Cardiac fibroblast (primary cell): ENCODE measurements around the gene GPX2.

ENCODE experiments used
- DNase-seq, 2 donors: peaks; one replicate each; pipeline versions ENCODE4 v3.0.0 to v3.0.0-alpha.2; 2010; ENCODE audit warnings: low read depth in 2 of 2
- H3K4me3 ChIP-seq, 2 donors: replicated peaks in 1 of 2; 1 replicate in 1 of 2; 2 replicates in 1 of 2; pipeline ENCODE4 v1.5.1; 2011; ENCODE audit warnings: low read depth in 2 of 2, low read length in 2 of 2, mild to moderate bottlenecking in 2 of 2, moderate library complexity in 1 of 2
- TF ChIP-seq, protein P1 (sequence below): IDR thresholded peaks from one replicate; pipeline ENCODE4 v1.5.1; 2011; ENCODE audit warnings: low read depth, mild to moderate bottlenecking, low read length, inconsistent platforms

Gene GPX2

DNA sequence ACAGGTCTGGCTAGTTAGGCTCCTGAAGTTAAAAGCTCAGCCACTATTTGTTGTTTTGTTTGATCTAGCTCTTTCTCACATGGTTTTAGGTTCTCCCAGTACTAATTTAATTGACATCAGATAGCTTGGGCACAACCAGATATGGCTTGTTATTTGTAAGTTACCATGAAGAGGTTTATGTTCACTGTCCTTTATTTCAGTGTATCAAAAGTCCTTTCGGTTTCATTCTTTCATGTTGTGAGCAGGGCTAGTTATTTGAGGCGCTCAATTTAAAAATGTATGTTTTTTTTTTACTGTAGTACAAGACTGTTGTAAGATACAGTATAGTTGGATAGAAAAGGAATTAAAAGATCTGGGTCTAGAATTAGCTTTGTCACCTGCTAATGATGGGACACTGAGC lies 7.0 kb downstream of the GPX2 start:
- TF ChIP-seq, protein P1, sequence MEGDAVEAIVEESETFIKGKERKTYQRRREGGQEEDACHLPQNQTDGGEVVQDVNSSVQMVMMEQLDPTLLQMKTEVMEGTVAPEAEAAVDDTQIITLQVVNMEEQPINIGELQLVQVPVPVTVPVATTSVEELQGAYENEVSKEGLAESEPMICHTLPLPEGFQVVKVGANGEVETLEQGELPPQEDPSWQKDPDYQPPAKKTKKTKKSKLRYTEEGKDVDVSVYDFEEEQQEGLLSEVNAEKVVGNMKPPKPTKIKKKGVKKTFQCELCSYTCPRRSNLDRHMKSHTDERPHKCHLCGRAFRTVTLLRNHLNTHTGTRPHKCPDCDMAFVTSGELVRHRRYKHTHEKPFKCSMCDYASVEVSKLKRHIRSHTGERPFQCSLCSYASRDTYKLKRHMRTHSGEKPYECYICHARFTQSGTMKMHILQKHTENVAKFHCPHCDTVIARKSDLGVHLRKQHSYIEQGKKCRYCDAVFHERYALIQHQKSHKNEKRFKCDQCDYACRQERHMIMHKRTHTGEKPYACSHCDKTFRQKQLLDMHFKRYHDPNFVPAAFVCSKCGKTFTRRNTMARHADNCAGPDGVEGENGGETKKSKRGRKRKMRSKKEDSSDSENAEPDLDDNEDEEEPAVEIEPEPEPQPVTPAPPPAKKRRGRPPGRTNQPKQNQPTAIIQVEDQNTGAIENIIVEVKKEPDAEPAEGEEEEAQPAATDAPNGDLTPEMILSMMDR = no peak
- H3K4me3 ChIP-seq = no peak overlapping the region
- no peak for DNase-seq

DNA sequence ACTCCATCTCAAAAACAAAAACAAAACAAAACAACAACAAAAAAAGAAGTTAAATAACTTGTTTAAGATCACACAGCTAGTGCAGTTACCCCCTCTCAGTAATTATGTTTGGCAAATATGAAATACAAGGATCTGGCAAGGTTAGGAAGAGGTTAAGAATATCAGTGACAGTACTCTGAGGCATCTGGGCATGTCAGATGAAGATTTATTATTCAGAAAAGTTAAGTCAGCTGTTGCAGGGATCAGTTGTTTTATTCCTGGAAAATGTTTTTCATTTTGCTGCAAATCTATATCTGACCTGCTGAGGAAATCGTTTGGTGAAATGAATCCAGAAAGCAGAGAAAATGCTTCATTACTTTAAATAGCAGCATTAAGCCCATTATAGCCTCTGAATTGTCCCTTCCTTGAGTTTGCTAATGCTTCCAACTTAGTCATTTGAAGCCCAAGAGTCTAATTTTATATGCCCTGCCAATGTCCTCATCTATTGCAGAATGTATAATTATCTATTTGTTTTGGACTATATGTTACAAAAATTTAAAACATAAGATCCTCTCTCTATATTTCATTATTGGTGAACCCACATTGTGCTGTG lies 8.1 kb downstream of the GPX2 start:
- no peak for DNase-seq
- no peak overlapping the region for H3K4me3 ChIP-seq
- TF ChIP-seq, protein P1 = no peak

- TF ChIP-seq, protein P1 = no peak
- no peak for DNase-seq
- no peak overlapping the region for H3K4me3 ChIP-seq
These were observed 10.3 kb downstream of the GPX2 start for GRCh38 chr14:64932231-64932630.

- no peak overlapping the region for H3K4me3 ChIP-seq
- TF ChIP-seq, protein P1 = no peak
- no peak for DNase-seq
These were observed 11.4 kb downstream of the GPX2 start for GRCh38 chr14:64931123-64931522.

GRCh38 chr14:64930085-64930843 lies 12.3 kb downstream of the GPX2 start:
- H3K4me3 ChIP-seq = no peak overlapping the region
- TF ChIP-seq, protein P1 = no peak
- DNase-seq = peak in 1 of 2 donors; percentile 48

GRCh38 chr14:64929014-64929359 lies 13.6 kb downstream of the GPX2 start:
- no peak overlapping the region for H3K4me3 ChIP-seq
- TF ChIP-seq, protein P1 = no peak
- no peak for DNase-seq
